Stimulated activated naive B cell treated with anti-CD40 and anti-IgM and Interleukin-4, amounts not matched to agents 10 μg/mL and 1 μg/mL and 100 μg/mL, for 72 hours (primary cell): Measurements from ENCODE around the gene EMX1.

Source experiments
- ATAC-seq, 2 donors: fragments of 150-1000 bp; cut with Tn5 transposase; replicated peaks; 2 replicates each; pipeline ENCODE4 v1.10.0; 2021; ENCODE audit warnings: moderate library complexity in 1 of 2
- DNase-seq: peaks from one replicate; pipeline ENCODE4 v3.0.0; 2021
- H3K27ac Mint-ChIP-seq: one replicate; pipeline ENCODE4 v1.8.0; 2022; ENCODE audit warnings: mild to moderate bottlenecking, mixed read lengths
- H3K27me3 Mint-ChIP-seq, 2 donors: one replicate each; pipeline ENCODE4 v1.8.0; 2022; ENCODE audit warnings: mixed read lengths in 2 of 2
- H3K36me3 Mint-ChIP-seq, 2 donors: one replicate each; pipeline ENCODE4 v1.8.0; 2022; ENCODE audit warnings: mixed read lengths in 2 of 2, mild to moderate bottlenecking in 1 of 2
- H3K4me1 Mint-ChIP-seq, 2 donors: one replicate each; pipeline ENCODE4 v1.8.0; 2022; ENCODE audit warnings: mixed read lengths in 2 of 2, mild to moderate bottlenecking in 1 of 2
- H3K4me3 Mint-ChIP-seq, 2 donors: one replicate each; pipeline ENCODE4 v1.8.0; 2022; ENCODE audit warnings: mild to moderate bottlenecking in 2 of 2, mixed read lengths in 2 of 2, moderate library complexity in 1 of 2
- H3K9me3 Mint-ChIP-seq, 2 donors: one replicate each; pipeline ENCODE4 v1.8.0; 2022; ENCODE audit warnings: mixed read lengths in 2 of 2, mild to moderate bottlenecking in 1 of 2

The EMX1 gene

DNA sequence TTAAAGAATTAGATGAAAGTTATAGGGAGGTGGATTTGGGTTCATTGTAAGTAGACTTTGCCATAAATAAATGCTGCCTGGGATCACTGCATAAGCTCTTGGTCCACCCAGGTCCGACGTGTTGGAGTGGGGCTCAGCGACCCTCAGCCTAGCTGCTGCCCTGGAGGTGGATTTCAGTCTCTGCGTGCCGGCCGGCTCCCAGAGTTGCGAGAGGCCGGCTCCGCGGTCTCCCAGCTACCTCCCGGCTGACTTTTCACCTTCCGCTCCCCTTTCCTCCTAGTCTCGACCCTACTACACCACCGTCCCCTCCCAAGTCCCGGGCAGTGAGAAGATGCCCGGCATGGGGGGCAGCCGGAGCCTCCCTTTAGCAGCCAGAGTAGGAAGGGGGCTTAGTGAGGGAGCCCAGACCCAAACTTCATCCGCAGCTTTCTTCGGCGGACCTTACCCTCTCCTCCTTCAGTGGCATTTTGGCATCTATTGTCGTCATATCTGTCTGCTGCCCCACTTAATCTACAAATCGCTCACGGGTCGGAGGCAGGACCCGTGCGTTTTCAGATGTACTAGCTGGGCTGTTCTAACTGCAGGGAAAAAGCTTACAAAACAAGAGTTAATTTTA is 8.1 kb downstream of the EMX1 start:
- Mint-ChIP-seq H3K27ac (no peak overlapping the region), H3K27me3 (peaks cover 44 to 49% of the 10 kb centered on the region in 2 donors), H3K4me1 (peaks cover 16 to 24% of the 10 kb centered on the region in 2 donors), H3K4me3 (peak overlapping the region in 1 of 2 donors; percentile 3), H3K9me3 (no peaks in the 10 kb centered on the region), H3K36me3 (peaks cover 0 to 2% of the 10 kb centered on the region in 2 donors)
- no peak for DNase-seq
- ATAC-seq, result no peak

- peaks cover 40% of the 10 kb centered on the region in 2 donors for H3K27me3 Mint-ChIP-seq
- peaks cover 0 to 2% of the 10 kb centered on the region in 2 donors for H3K36me3 Mint-ChIP-seq
- H3K4me3 Mint-ChIP-seq, result no peak overlapping the region
- DNase-seq, result no peak
- H3K4me1 Mint-ChIP-seq, result peaks cover 14 to 16% of the 10 kb centered on the region in 2 donors
- ATAC-seq, result no peak
- no peak overlapping the region for H3K27ac Mint-ChIP-seq
- H3K9me3 Mint-ChIP-seq, result no peaks in the 10 kb centered on the region
Measured at GRCh38 chr2:72926368-72926767, 9.0 kb downstream of the EMX1 start.

- H3K36me3 Mint-ChIP-seq, result peaks cover 0 to 2% of the 10 kb centered on the region in 2 donors
- H3K9me3 Mint-ChIP-seq, result no peaks in the 10 kb centered on the region
- H3K27ac Mint-ChIP-seq, result no peak overlapping the region
- no peak for ATAC-seq
- no peak overlapping the region for H3K4me3 Mint-ChIP-seq
- DNase-seq, result no peak
- peaks cover 13 to 15% of the 10 kb centered on the region in 2 donors for H3K4me1 Mint-ChIP-seq
- peaks cover 35 to 36% of the 10 kb centered on the region in 2 donors for H3K27me3 Mint-ChIP-seq
Measured at GRCh38 chr2:72926811-72927465, 9.6 kb downstream of the EMX1 start.

DNA sequence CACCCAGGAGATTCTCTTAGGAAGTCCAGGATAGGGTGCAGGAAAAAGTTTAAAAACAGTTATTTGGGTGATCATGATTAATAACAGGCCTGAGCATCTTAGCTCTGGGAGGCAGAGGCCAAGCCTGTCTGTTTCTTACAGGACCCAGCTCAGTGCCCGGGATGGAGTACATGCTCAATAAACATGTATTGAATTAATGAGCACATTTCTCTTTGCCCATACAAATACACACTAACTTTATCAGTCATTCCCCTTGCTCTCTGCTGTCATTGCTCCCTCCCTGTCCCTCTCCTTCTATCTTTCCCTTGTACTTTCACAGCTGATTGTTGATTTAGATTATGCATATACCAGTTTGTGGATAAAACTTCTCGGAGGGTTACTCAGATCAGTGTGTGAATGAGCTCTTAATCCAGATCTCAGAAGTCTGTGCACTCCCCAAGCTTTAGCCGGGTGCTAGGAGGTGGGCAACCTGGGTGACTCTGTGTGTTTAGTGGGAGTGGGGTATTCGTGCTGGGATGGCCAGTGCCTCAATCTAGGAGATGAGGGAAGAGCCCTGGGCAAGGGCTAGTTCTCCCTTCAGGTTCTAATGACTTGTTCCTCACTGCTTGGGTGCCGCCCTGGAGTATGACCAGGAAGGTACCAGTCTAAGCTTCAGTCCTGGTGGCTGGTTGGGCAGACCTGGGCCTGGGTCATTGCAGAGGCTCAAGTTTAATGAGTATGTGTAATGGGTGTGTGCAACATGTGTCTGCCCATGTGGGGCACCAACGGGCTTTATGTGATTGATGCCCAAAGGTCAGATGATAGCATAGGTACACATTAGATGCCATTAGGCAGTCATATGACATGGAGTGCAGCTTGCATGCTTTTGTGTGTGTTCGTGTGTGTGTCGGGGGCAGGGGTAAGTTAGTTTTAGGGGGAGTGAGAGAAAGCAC is 10.6 kb downstream of the EMX1 start:
- Mint-ChIP-seq H3K27me3 (peaks cover 25 to 33% of the 10 kb centered on the region in 2 donors), H3K27ac (no peak overlapping the region), H3K36me3 (peaks cover 0 to 2% of the 10 kb centered on the region in 2 donors), H3K9me3 (no peaks in the 10 kb centered on the region), H3K4me3 (no peak overlapping the region), H3K4me1 (peaks cover 13% of the 10 kb centered on the region in 2 donors)
- no peak for ATAC-seq
- no peak for DNase-seq

DNA sequence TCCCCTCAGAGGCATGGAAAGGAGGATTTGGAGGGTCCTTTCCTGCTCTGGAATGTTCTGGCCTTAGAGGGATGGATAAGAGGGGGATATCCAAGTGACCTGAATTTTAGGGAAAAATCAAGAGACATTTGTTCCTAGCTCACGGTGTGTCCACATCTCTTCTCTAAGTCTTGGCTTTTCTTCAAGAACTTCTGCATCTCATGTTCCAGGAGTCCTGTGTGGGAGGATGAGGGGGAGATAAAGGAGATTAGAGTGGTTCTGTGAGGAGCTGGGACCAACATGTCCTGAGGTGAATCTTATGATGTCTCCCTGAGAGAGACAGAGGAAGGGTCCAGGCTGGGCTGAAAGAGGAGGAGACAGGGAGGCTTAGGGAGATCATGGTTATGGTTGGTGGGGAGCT is 11.7 kb downstream of the EMX1 start:
- H3K4me3 Mint-ChIP-seq, result no peak overlapping the region
- H3K4me1 Mint-ChIP-seq, result peaks cover 6 to 9% of the 10 kb centered on the region in 2 donors
- H3K27ac Mint-ChIP-seq, result no peak overlapping the region
- no peaks in the 10 kb centered on the region for H3K36me3 Mint-ChIP-seq
- ATAC-seq (no peak), DNase-seq (no peak)
- peaks cover 19 to 22% of the 10 kb centered on the region in 2 donors for H3K27me3 Mint-ChIP-seq
- no peaks in the 10 kb centered on the region for H3K9me3 Mint-ChIP-seq

GRCh38 chr2:72931280-72931910 is 14.1 kb downstream of the EMX1 start:
- Mint-ChIP-seq H3K27ac (no peak overlapping the region), H3K4me1 (peaks cover 0 to 3% of the 10 kb centered on the region in 2 donors)
- peak; percentile 52 to 55 for ATAC-seq

DNA sequence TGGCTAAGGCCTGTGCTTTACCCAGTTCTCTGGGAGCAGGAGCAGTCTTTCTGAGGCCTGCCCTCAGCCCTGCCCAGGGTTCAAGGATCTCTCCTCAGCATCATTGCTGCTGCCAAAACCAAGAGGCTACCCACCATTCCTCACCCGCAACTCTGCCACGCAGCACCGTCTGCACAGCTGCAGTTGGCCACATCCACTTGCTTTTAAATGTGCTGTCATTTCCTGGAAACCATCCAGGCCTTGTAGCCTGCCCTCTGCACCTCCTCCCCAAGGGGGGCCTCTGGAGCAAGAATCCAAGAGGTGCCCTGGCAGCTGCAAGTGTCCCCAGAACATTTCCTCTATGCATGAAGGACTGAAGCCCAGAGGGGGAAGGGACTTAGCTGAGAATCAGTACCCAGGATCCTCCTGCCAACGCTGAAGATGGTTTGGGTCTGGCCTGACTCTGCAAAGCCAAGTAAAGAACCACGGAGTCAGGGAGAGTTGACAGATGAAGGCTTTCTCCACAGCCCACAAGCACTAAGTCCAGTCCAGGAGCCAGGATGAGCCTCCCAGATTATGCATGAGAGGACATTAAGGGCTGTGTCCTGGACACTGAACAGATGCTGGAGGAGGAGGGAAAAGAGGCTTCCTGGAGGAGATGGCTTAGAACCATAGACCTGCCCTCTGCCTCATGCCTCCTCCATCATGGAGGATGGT is 14.9 kb downstream of the EMX1 start:
- Mint-ChIP-seq H3K4me1 (peaks cover 0 to 3% of the 10 kb centered on the region in 2 donors), H3K27me3 (peaks cover 19 to 24% of the 10 kb centered on the region in 2 donors), H3K4me3 (no peak overlapping the region), H3K36me3 (no peaks in the 10 kb centered on the region), H3K27ac (no peak overlapping the region), H3K9me3 (no peaks in the 10 kb centered on the region)
- ATAC-seq, result peak in 1 of 2 donors; percentile 3
- no peak for DNase-seq

More at GRCh38 chr2:72931280-72931910, 14.1 kb downstream of the EMX1 start:
- no peak for DNase-seq
- Mint-ChIP-seq H3K4me3 (no peak overlapping the region), H3K9me3 (no peaks in the 10 kb centered on the region), H3K27me3 (peaks cover 19 to 24% of the 10 kb centered on the region in 2 donors), H3K36me3 (no peaks in the 10 kb centered on the region)

DNA sequence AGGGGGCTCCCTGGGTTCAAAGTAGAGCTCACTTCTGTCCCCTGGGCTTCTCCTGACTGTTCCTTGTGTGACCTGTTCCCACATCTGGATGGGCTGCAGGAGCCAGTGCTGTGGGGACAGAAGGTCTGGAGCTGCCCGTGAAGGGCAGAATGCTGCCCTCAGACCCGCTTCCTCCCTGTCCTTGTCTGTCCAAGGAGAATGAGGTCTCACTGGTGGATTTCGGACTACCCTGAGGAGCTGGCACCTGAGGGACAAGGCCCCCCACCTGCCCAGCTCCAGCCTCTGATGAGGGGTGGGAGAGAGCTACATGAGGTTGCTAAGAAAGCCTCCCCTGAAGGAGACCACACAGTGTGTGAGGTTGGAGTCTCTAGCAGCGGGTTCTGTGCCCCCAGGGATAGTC is 15.5 kb downstream of the EMX1 start:
- peaks cover 0 to under 1% of the 10 kb centered on the region in 2 donors for H3K36me3 Mint-ChIP-seq
- no peak overlapping the region for H3K27ac Mint-ChIP-seq
- ATAC-seq (no peak), DNase-seq (no peak)
- peaks cover 0 to 3% of the 10 kb centered on the region in 2 donors for H3K4me1 Mint-ChIP-seq
- H3K27me3 Mint-ChIP-seq, result peaks cover 21 to 24% of the 10 kb centered on the region in 2 donors
- H3K9me3 Mint-ChIP-seq, result no peaks in the 10 kb centered on the region
- no peak overlapping the region for H3K4me3 Mint-ChIP-seq

- ATAC-seq (no peak), DNase-seq (no peak)
- Mint-ChIP-seq H3K4me1 (peaks cover 0 to 3% of the 10 kb centered on the region in 2 donors), H3K27ac (no peak overlapping the region), H3K4me3 (no peak overlapping the region), H3K9me3 (no peaks in the 10 kb centered on the region), H3K27me3 (peaks cover 24% of the 10 kb centered on the region in 2 donors), H3K36me3 (peaks cover 0 to 3% of the 10 kb centered on the region in 2 donors)
Measured at GRCh38 chr2:72933207-72933606, 15.9 kb downstream of the EMX1 start.

GRCh38 chr2:72933646-72934151 is 16.4 kb downstream of the EMX1 start:
- ATAC-seq, result no peak
- no peak for DNase-seq
- peaks cover 24% of the 10 kb centered on the region in 2 donors for H3K27me3 Mint-ChIP-seq
- H3K4me3 Mint-ChIP-seq, result no peak overlapping the region
- H3K4me1 Mint-ChIP-seq, result peaks cover 0 to 3% of the 10 kb centered on the region in 2 donors
- H3K27ac Mint-ChIP-seq, result no peak overlapping the region
- H3K36me3 Mint-ChIP-seq, result peaks cover 0 to 3% of the 10 kb centered on the region in 2 donors
- H3K9me3 Mint-ChIP-seq, result no peaks in the 10 kb centered on the region

GRCh38 chr2:72934683-72935610 is 17.6 kb downstream of the EMX1 start:
- peaks cover 0 to 3% of the 10 kb centered on the region in 2 donors for H3K36me3 Mint-ChIP-seq
- DNase-seq, result no peak
- H3K4me3 Mint-ChIP-seq, result no peak overlapping the region
- peak in 1 of 2 donors; percentile 47 for ATAC-seq
- peaks cover 24% of the 10 kb centered on the region in 2 donors for H3K27me3 Mint-ChIP-seq
- no peaks in the 10 kb centered on the region for H3K9me3 Mint-ChIP-seq
- no peak overlapping the region for H3K27ac Mint-ChIP-seq
- peaks cover 0 to 3% of the 10 kb centered on the region in 2 donors for H3K4me1 Mint-ChIP-seq

DNA sequence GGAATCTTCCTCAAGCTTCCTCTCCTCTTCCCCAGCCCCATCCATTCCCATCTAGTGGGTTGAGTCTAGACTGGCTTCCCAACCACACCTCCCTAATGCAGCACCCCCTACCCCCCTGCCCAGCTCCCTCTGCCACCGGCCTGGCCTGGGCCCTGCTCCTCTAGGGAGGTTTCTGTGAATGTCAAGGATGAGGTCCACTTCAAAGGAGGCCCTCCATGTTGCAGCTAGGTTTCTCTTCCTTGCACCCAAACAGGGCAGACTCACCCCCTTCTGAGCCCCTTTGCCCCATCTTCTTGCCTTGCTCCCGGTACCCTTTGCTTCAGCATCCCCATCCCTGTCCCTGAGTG is 18.3 kb downstream of the EMX1 start:
- Mint-ChIP-seq H3K4me3 (no peak overlapping the region), H3K27ac (no peak overlapping the region), H3K36me3 (peaks cover 0 to 3% of the 10 kb centered on the region in 2 donors), H3K4me1 (peaks cover 0 to 3% of the 10 kb centered on the region in 2 donors), H3K27me3 (peaks cover 24% of the 10 kb centered on the region in 2 donors), H3K9me3 (no peaks in the 10 kb centered on the region)
- ATAC-seq, result no peak
- no peak for DNase-seq
